Skeletal muscle cell (primary cell): ENCODE results near the gene SH3BP4.
A peak's percentile ranks its signal among the peaks of the same experiment; 100 is the strongest.
"Not testable (repeated sequence)": the region's sequence is repeated elsewhere in the genome, so short reads cannot be mapped to it uniquely, and the experiment has no call there.

Source experiments
- DNase-seq: peaks from one replicate; pipeline ENCODE4 v3.0.0-alpha.2; 2010; ENCODE audit warnings: low read depth
- H3K4me3 ChIP-seq: 2 replicates; pipeline ENCODE4 v1.5.1; 2011; ENCODE audit warnings: low read depth, mild to moderate bottlenecking, control low read depth, low read length, moderate library complexity

SH3BP4 gene

DNA sequence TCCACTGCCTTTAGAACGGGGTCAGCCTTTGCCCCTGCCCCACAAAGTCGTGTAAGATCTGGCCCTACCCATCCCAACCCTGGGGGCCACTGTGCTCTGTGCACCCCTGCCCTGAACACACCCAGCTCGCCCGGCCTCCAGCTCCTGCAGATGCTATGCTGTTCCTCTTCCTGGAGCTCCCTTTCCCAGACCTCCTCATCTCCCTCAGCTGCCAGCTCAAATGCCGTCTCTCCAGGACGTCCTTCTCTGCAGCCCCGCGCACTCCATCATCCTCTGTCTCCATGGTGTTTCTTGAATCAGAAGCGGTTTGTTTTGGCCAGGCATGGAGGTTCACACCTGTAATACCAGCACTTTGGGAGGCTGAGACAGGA, 94.1 kb downstream of the SH3BP4 start:
- H3K4me3 ChIP-seq, result no peak overlapping the region
- no peak for DNase-seq

DNA sequence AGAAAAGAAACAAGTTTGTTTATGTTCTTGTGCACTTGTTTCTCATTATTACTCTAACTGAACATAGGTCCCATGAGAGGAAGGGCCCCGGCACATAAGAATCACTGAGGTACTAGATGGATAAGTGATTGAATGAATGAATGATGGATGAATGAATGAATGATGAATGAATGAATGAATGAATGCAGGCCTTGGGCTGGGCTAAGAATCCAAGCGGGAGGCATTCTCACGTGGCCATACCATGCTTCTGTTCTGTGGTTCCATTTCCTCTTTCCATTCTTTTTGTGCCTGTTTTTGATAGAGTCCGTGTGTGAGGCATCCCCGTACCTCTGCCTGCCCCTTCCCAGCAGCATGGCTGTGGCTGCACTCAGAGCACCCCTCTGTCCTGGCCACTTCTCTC, 94.8 kb downstream of the SH3BP4 start:
- no peak for DNase-seq
- H3K4me3 ChIP-seq, result no peak overlapping the region

DNA sequence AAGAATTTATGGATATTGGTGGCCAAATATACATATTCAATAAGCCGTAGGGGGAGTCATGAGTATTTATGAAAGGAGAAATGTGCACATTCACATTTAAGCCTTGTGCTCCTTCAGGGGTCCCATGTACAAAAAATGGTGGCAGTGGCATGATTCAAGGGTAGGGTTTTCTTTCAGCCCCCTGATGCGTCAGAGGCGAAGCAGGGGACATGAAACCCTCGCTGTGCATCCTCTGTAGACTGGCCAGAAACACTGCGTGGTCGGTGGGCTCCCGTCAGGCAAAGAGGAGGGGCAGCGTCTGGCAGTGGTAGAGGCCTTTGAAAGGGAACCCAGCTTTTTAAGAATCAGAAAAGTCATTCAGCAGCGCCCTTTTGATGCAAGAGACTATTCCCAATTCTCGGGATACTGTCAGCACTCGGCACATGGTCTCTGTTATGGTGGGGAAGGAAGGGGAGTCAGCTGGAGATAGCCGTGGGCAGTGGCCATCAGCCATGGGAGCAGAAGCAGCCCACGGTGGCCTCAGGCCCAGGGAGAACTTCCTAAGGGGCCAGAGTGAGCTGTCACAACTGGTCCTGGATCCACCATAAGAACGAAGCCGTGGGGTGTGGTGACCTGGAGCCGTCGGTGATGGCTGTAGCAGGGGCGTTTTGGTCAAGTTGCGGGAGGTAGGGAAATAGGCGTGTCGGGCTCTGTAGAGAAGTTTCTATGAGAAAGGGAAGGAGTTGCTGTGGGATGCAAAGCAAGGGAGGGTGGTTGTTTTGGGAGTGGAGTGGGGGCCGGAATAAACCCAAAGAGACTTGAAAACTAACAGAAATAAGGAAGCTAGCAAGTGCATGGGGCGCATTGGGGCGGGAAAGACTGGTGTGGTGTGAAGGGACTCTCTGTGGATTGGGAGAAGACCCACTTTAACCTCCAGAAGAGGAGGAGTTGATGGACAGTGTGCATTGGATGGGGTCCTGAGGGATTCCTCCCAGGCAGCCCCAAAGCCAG, 95.6 kb downstream of the SH3BP4 start:
- H3K4me3 ChIP-seq, result no peak overlapping the region
- no peak for DNase-seq

DNA sequence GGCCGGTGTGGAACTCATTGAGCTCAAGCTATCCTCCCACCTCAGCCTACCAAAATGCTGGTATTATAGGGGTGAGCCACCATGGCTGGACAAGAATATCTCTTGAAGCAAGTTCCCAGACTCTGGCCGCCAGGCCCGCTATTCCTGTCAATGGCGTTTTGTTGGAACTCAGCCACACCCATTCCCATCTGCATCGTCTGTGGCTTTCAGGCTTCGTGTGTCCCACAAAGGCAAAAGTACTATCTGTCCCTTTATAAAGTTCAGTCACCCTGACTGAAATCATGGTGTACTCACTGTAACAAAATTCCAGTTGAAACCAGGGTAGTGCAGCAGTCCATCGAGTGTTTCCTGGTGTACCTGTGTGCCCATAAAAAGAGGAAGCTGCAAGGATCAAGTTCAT, 96.7 kb downstream of the SH3BP4 start:
- no peak overlapping the region for H3K4me3 ChIP-seq
- DNase-seq, result no peak

DNA sequence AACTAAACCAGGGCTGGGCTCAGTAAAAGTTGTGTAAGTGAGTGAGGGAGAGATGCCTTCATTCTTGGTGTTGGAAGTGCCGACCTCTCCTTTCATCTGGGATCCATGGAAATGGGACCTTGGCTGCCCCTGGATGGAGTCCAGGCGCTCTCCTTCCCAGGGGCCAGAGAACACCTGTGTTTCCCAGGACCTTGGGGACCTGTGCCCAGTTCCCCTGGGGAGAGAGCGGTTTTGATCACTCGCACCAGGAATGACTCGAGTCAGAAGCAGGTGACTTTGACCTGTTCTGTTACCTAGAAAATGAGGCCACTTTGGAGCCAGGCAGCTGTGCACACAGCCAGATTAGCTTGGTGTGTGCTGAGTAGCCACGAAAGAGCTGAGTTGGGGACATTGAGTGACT, 97.3 kb downstream of the SH3BP4 start:
- no peak overlapping the region for H3K4me3 ChIP-seq
- no peak for DNase-seq

DNA sequence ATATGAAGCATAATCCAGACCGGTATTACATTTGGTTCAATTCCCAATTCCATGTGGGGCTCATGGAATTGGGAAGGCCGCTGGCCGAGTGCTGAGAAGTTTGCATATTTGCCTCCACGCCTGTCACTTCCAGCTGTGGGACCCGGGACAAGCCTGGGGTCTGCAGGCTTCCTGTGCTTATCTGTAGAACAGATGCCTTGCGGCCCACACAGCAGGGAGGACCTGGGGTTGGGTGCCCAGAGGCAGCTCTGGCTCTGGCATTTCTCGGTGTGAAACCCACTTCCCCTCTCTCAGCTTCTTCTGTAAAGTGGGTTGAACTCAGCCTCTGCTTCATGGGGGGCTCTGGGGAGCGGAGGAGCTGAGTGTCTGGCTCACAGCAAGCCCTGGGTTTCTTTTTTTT, 97.9 kb downstream of the SH3BP4 start:
- H3K4me3 ChIP-seq, result no peak overlapping the region
- no peak for DNase-seq

DNA sequence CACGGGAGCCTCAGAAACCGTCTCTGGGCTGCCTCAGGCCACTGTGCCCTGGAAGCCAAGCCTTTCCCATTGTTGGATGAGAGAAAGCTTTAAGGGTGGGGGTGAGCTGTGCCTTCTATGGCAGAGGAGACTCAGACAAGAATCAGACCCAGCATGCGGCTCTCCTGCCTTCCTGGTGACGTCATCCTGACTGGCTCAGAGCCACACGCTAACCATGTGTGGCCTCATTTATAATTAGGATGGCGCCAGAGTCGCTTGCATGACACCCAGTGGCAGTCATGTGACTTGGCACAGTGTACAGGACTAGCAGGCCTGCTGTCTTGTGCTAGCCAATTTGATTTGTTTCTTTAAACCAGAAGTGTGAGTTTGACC, 99.1 kb downstream of the SH3BP4 start:
- DNase-seq, result peak; percentile 65
- H3K4me3 ChIP-seq, result no peak overlapping the region

DNA sequence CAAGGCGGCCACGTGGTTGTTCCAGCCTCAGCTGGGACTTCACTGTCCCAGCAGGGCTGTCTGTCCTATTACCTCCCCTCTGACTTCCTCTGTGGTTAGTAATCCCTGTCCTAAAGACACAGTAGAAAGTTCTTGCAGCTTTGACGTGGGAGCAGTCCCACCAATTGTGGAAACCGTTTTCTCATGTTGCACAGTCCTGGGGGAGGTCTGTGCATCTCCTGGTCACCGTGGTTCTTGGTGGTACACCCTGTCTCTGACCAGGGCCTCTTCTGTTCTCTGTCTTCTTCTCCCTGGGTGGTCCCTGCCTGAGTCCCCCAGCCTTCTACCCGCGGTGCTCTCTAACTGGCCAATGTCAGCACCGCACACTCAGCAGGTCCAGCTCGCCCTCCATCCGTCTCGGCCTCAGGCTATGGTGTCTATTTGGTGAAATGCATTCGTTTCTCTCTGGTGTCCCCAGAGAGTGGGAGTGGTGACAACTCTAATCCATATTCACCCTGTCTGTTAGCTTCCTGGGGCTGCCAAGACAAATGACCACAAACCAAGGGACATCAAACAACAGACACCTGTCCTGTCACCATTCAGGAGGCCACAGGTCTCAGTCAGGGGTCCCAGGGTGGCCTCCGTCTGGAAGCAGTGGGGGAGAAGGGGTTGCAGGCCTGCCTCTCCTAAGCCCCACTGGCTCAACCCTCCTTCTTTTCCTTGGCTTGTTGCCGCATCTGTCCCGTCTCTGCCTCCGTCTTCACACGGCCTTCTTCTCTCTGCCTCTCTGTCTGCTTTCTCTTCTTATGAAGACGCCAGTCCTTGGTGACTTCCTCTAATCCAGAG, 99.8 kb downstream of the SH3BP4 start:
- DNase-seq, result peak; percentile 20
- H3K4me3 ChIP-seq, result no peak overlapping the region

DNA sequence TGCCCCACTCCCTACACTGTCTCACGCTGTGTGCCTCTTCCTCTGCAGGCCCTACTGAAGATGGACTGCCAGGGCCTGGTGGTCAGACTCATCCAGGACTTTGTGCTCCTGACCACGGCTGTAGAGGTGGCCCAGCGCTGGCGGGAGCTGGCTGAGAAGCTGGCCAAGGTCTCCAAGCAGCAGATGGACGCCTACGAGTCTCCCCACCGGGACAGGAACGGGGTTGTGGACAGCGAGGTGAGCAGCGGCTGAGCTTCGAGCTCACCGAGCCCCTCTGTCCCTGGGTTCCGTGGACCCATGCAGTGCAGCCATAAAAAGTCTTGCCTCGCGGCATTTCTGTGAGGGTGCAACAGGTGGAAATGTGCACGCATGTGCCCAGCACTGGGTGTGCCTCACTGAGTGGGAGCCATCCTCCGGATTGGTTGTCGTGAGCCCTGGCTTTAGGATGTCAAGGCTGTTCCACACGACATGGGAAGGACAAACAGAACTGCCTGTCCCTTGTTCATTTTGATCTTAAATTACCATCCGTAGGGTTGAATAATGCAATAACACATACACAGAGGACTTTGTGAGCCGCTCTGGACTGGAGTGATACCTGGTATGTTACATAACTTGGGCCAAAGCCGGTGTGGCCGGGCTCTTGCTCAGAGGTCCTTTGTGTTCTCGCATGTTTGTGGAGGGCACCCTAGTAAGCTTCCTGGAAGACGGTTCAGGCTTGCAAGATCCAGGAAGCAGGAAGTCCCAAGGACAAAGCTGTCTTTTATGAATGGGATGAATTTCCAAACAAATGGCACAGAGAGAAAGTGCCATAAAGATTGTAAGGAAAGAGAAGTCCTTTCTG, 100.9 kb downstream of the SH3BP4 start:
- no peak for DNase-seq

DNA sequence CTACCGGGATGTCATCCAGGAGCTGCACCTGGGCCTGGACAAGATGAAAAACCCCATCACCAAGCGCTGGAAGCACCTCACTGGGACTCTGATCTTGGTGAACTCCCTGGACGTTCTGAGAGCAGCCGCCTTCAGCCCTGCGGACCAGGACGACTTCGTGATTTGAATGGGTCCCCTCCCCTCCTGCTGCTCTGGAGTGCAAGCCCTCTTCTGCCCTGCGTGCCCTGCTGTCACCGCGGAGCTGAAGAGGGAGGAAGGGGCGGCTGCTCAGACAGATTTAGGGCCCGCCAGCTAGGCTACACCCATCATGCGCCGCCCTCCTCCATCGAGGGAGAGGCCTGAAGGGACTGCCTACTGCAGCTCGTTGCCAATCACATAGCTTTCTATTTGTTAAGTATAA, 101.8 kb downstream of the SH3BP4 start:
- no peak for DNase-seq
- no peak overlapping the region for H3K4me3 ChIP-seq

More for the DNA sequence above, 100.9 kb downstream of the SH3BP4 start:
- H3K4me3 ChIP-seq, result no peak overlapping the region

DNA sequence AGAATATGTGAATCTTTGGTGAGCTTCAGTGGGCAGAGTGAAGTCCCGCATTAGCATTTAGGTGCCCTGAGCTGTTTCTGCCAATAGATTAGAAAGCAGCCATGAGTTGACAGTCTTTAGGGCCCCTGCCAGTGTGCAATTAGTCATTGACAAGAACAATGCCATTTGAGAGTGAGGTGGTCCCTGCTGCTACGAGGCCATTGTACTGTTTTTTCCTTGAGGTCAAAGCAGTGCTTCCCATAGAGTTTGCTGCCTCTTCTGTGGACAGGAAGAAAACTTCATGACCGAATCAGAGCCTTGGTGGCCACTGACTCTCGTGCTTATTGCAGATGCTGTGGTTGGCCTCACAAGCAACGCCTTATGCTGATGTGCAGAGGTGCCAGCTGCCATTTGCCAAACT, 102.7 kb downstream of the SH3BP4 start:
- no peak for DNase-seq
- no peak overlapping the region for H3K4me3 ChIP-seq

DNA sequence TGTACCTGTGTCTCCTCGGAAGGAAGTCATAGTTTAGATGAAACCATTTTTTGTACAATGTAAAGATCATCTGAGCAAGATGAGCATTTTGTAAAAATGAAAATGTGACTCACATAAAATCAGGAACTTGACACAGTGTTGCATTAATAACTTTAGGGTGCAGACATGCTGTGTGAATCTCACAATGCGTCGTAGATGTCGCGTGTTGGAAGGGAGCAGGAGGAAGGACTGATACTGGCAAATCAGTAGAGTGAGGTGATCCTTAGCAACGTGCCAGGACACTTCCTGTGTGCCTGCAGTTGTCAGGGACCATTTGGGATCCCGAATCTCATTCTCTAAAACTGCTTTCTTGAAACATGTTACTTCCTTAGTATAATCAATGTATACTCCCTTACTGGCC, 103.1 kb downstream of the SH3BP4 start:
- no peak for DNase-seq
- H3K4me3 ChIP-seq, result no peak overlapping the region

DNA sequence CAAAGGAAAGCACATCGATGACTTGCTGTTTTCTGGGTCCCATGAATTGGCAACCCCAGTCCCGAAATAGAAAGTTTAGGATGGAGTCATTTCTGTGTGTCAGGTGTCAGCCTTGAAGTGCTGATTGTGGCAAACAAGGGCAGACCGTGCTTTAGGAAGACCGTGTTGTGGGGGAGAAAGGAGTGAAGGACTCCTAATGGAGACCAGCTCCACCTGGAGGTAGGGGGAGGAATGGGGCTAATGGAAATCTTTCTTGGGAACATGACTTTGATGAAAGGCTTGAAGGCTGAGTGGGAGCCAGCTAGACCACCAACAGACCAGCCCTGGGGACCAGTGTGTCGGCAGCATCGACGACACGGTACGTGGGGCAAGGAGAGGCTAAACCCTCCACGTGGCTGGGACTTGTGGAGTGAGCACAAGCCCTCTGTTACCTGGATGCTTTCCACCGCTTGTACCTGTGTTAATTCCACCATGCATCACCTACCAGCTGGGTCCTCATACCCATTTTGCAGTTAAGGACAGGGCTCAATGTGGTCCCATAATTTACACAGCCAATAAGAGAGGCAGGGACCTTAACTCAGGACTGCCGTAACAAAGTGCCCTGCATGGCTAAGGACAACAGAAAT, 104.2 kb downstream of the SH3BP4 start:
- no peak overlapping the region for H3K4me3 ChIP-seq
- DNase-seq, result no peak

DNA sequence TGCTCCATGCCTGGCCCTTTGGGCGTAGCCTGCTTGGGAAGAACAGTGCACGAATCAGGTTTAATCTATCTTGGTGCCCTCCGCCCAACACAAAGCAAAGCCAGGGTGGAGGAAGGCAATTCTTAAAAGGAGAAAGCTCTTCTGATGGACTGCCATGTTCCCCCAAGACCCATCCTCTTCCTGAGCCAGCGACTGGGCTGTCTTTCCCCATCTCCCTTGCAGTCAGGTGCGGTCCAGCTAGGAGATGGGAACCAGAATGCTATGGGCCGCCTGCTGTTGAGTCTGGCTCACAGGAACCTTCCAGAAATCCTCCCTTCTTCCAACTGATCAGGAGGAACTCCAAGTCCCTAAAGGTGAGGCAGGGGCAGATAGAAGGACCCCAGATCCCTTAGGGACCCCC, 105.0 kb downstream of the SH3BP4 start:
- H3K4me3 ChIP-seq, result no peak overlapping the region
- DNase-seq, result no peak

DNA sequence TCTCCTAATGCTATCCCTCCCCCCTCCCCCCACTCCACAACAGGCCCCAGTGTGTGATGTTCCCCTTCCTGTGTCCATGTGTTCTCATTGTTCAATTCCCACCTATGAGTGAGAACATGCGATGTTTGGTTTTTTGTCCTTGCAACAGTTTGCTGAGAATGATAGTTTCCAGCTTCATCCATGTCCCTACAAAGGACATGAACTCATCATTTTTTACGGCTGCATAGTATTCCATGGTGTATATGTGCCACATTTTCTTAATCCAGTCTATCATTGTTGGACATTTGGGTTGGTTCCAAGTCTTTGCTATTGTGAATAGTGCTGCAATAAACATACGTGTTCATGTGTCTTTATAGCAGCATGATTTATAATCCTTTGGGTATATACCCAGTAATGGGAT, 105.8 kb downstream of the SH3BP4 start:
- H3K4me3 ChIP-seq, DNase-seq: not testable (repeated sequence)

DNA sequence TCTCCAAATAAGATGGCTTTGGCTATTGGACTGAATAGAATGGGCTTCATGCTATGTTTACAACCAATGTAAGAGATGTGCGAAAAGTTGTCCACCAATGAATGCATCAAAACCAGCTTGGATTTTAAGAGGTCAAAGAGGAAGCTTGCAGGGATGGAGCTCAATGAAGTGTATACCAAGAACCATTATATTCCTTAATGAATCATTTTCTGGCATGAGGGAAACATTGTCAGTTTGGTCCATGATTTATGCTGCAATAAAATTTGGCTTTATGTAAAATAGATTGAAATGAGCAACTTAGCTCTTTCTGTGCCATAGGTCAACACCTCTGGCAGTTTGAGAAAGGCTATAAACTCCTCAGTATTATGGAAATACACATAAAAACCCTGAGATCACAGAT, 107.3 kb downstream of the SH3BP4 start:
- no peak for DNase-seq
- no peak overlapping the region for H3K4me3 ChIP-seq

DNA sequence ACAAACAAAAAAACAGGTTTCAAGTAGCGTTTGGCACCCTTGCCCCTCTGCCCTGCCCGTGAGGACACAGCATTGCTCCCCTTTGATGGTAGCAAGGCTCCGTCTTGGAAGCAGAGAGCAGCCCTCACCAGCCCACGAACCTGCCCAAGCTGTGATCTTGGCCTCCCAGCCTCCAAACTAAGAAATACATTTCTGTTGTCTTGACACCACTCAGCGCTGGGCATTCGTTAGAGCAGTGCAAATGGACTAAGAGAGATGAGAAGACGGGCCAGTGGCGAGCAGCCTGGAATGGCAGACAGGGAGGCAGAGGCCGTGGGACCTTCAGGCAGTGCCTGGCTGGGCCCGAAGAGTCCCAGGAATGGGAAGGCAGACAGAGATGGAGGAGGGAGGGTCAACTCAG, 109.8 kb downstream of the SH3BP4 start:
- DNase-seq, result no peak
- H3K4me3 ChIP-seq, result no peak overlapping the region

DNA sequence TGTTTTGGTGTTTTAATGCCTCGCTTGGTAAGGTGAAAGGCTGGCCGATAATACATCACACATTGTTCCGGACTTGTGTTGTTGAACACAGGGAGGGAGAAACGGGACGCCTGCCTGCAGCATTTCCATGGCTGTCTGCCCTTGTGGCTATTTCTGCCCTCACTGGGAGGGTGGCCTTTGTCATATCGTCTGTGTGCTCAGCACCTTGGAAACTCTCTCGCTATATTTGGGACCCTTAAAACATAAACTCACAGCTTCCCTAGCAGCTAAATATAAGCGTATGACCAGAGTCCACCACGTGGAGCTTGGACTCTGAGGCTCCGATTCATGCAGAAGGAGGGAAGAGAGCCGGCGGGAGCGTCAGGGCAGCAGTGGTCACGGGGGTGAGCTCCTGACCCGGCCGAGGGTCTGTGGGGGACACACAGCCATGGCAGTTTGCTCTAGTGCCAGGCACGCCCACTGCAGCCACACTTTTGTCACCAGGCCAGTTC, 111.7 kb downstream of the SH3BP4 start:
- no peak for DNase-seq
- H3K4me3 ChIP-seq, result no peak overlapping the region

DNA sequence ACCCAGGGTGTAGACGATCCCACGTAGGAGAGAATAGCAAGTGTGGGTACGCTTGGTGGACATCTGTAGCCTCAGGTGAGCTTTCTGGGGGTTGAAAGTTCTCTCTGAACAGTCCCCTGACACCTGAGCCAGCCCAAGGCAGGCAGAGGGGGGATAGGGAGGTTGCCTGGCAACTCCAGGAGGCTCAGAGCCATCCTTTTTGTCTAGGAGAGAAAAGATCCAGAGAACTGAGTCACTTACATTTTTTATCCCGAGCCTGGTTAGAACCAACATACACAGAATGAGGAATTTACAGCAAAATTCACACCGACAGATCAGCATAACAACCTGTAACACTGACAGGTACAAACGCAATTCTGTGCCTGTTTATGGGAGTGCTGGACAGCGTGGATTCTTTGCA, 113.2 kb downstream of the SH3BP4 start:
- no peak for DNase-seq
- H3K4me3 ChIP-seq, result no peak overlapping the region
